Adrenal gland (tissue), 5 donors: ENCODE measurements around the gene TNIK.

Experiments used
- POLR2A ChIP-seq, 2 donors: fragments of 450-650 bp; IDR thresholded peaks; one replicate each; pipeline ENCODE4 v1.6.1; 2017; ENCODE audit warnings: antibody characterized with exemption in 2 of 2, mild to moderate bottlenecking in 2 of 2, moderate library complexity in 1 of 2
- TF ChIP-seq, protein P1 (sequence below), 6 experiments: fragments of 450-650 bp in 4 of 6; fragments of 200-600 bp in 2 of 6; sonication (generic) in 1 of 6; IDR thresholded peaks; 1 replicate in 5 of 6; 2 replicates in 1 of 6; pipeline versions ENCODE4 v1.5.1 to v1.8.0; 2016 to 2021; ENCODE audit warnings: antibody characterized with exemption in 6 of 6, mild to moderate bottlenecking in 2 of 6, moderate library complexity in 1 of 6
- donor health status: DM: no; HTN: no; CAD: no.

DNA sequence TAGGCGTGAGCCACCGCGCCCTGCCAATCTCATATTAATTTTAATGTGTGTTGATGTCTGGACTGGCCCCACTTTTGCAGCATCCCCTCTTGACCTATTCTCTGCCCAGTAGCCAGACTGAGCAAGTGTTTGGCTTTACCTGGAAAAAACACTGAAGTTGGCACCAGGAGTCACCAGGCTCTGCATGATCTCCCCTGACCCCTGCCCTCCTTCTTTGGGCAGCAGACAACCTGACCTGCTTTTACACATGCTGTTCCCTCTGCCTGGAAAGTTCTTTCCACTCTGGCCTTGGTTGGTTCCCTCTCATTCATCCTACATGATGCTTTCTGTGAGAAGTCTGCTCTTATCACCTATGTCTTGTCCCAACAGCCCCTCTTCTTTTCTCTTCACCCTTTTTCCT, 365.8 kb downstream of the TNIK start:
- TF ChIP-seq, protein P1, sequence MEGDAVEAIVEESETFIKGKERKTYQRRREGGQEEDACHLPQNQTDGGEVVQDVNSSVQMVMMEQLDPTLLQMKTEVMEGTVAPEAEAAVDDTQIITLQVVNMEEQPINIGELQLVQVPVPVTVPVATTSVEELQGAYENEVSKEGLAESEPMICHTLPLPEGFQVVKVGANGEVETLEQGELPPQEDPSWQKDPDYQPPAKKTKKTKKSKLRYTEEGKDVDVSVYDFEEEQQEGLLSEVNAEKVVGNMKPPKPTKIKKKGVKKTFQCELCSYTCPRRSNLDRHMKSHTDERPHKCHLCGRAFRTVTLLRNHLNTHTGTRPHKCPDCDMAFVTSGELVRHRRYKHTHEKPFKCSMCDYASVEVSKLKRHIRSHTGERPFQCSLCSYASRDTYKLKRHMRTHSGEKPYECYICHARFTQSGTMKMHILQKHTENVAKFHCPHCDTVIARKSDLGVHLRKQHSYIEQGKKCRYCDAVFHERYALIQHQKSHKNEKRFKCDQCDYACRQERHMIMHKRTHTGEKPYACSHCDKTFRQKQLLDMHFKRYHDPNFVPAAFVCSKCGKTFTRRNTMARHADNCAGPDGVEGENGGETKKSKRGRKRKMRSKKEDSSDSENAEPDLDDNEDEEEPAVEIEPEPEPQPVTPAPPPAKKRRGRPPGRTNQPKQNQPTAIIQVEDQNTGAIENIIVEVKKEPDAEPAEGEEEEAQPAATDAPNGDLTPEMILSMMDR (IDR thresholded peaks at IDR 0.05): no peak
- TF ChIP-seq POLR2A (IDR thresholded peaks at IDR 0.05): no peak
